Measurements from ENCODE around the gene EEA1.

DNA sequence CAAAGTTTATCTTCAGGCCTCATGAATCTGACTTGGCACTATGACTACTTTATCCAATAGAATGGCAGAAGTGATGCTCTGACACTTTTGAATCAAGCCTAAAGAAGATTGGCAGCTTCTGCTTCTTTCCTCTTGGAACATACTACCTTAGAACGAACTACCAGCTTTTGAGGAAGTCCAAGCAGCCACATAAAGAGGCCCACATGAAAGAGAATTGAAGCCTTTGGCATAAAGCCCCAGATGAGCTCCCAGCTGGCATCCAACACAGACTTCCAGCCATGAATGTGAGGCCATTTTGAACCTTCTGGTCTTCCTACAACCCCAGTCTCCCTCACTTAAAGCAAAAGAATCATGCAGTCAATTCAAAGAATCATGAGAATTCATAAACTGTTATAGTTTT is 65.8 kb downstream of the EEA1 start:
- TF ChIP-seq, protein P1, sequence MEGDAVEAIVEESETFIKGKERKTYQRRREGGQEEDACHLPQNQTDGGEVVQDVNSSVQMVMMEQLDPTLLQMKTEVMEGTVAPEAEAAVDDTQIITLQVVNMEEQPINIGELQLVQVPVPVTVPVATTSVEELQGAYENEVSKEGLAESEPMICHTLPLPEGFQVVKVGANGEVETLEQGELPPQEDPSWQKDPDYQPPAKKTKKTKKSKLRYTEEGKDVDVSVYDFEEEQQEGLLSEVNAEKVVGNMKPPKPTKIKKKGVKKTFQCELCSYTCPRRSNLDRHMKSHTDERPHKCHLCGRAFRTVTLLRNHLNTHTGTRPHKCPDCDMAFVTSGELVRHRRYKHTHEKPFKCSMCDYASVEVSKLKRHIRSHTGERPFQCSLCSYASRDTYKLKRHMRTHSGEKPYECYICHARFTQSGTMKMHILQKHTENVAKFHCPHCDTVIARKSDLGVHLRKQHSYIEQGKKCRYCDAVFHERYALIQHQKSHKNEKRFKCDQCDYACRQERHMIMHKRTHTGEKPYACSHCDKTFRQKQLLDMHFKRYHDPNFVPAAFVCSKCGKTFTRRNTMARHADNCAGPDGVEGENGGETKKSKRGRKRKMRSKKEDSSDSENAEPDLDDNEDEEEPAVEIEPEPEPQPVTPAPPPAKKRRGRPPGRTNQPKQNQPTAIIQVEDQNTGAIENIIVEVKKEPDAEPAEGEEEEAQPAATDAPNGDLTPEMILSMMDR (IDR thresholded peaks at IDR 0.05; ENCODE audit: poor library complexity, severe bottlenecking), result no peak
- TF ChIP-seq TAF1 (IDR thresholded peaks at IDR 0.05; ENCODE audit: low read depth) (no peak), EZH2 (IDR thresholded peaks at IDR 0.05; ENCODE audit: borderline replicate concordance, insufficient read depth, low read length, poor library complexity, severe bottlenecking) (no peak), POLR2AphosphoS5 (IDR thresholded peaks at IDR 0.05) (no peak)

All from neural cell (in vitro differentiated cells).